GM06990 (cell line): ENCODE results near the gene ADAMTS17.

Experiments
- DNase-seq: peaks from one replicate; pipeline ENCODE4 v3.0.0-alpha.2; 2011; ENCODE audit not compliant: insufficient read length; ENCODE audit errors: extremely low read depth
- H3K27me3 ChIP-seq: replicated peaks from 2 replicates; pipeline ENCODE4 v1.6.0; 2011; ENCODE audit warnings: low read length; ENCODE audit not compliant: control insufficient read depth, insufficient read depth
- H3K36me3 ChIP-seq: 2 replicates; pipeline ENCODE4 v1.5.1; 2011; ENCODE audit warnings: low read length; ENCODE audit not compliant: control insufficient read depth, insufficient read depth
- H3K4me3 ChIP-seq: replicated peaks from 2 replicates; pipeline ENCODE4 v1.5.1; 2011; ENCODE audit warnings: low read depth, mild to moderate bottlenecking, control low read depth, low read length
- CTCF ChIP-seq: IDR thresholded peaks from 2 replicates; pipeline ENCODE4 v1.5.1; 2011; ENCODE audit warnings: low read length, control low read depth, mild to moderate bottlenecking, inconsistent platforms; ENCODE audit not compliant: insufficient read depth, poor library complexity, severe bottlenecking

ADAMTS17 gene

DNA sequence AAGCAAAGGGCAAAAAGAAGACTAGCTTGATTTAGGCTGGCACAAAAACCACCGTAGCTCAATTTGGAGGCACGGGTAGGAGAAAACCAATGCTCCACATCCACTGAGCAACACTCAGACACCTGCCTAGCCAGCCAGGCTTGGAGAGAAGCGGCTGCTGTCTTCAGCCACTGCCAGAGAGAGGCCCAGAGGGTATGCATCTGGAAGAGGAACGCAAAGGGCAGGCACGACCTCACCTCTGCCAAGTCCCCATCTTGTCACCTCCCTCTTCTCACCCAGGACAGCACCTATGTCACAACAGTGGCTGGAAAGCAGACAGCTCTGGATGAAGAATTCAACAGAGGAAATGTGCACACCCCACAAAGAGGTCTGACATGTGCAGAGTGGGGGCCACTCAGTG lies 93.5 kb downstream of the ADAMTS17 start:
- DNase-seq, result no peak
- TF ChIP-seq CTCF, result no peak
- Histone ChIP-seq H3K4me3 (no peak overlapping the region), H3K36me3 (no peaks in the 10 kb centered on the region), H3K27me3 (no peaks in the 10 kb centered on the region)

- no peak for DNase-seq
- no peaks in the 10 kb centered on the region for H3K36me3 ChIP-seq
- no peaks in the 10 kb centered on the region for H3K27me3 ChIP-seq
- TF ChIP-seq CTCF, result no peak
- no peak overlapping the region for H3K4me3 ChIP-seq
Observed at GRCh38 chr15:100247228-100248225, 94.2 kb downstream of the ADAMTS17 start.

- H3K27me3 ChIP-seq, result no peaks in the 10 kb centered on the region
- no peak for TF ChIP-seq CTCF
- no peak for DNase-seq
- no peaks in the 10 kb centered on the region for H3K36me3 ChIP-seq
- no peak overlapping the region for H3K4me3 ChIP-seq
Observed at GRCh38 chr15:100245855-100246254, 95.9 kb downstream of the ADAMTS17 start.

- Histone ChIP-seq H3K4me3 (no peak overlapping the region), H3K27me3 (no peaks in the 10 kb centered on the region), H3K36me3 (no peaks in the 10 kb centered on the region)
- DNase-seq, result no peak
- TF ChIP-seq CTCF, result no peak
Observed at GRCh38 chr15:100245487-100245820, 96.3 kb downstream of the ADAMTS17 start.

GRCh38 chr15:100244796-100245486 lies 96.8 kb downstream of the ADAMTS17 start:
- no peak for TF ChIP-seq CTCF
- no peaks in the 10 kb centered on the region for H3K27me3 ChIP-seq
- no peak overlapping the region for H3K4me3 ChIP-seq
- H3K36me3 ChIP-seq, result no peaks in the 10 kb centered on the region
- no peak for DNase-seq
